HG02759 (cell line): ENCODE results near the gene KRT5.

Source experiments
- ATAC-seq: cut with Tn5 transposase; IDR thresholded peaks from one replicate; pipeline ENCODE4 v1.9.1; 2021; ENCODE audit warnings: mild to moderate bottlenecking, moderate library complexity; ENCODE audit not compliant: unreplicated experiment

Gene KRT5

GRCh38 chr12:52519826-52520662, at the start of gene KRT5:
Gene KRT5 (minus strand): TSS chr12:52520394. CDS start chr12:52520296, 98 bp downstream.
- no peak for ATAC-seq

DNA sequence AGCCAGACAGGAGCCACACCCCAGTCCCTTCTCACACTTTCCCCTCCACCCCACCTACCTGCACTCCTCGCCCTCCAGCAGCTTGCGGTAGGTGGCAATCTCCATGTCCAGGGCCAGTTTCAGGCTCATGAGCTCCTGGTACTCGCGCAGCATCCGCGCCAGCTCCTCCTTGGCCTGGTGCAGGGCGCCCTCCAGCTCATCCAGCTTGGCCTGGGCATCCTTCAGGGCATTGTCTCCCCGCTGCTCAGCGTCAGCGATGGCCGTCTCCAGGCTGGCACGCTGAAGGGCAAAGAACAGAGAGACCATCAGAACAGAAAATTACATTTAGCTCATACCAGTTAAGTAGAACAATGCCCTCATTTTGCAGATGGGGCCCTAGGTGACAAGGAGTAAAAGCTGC, 47.9 kb upstream of the KRT5 start:
- no peak for ATAC-seq

DNA sequence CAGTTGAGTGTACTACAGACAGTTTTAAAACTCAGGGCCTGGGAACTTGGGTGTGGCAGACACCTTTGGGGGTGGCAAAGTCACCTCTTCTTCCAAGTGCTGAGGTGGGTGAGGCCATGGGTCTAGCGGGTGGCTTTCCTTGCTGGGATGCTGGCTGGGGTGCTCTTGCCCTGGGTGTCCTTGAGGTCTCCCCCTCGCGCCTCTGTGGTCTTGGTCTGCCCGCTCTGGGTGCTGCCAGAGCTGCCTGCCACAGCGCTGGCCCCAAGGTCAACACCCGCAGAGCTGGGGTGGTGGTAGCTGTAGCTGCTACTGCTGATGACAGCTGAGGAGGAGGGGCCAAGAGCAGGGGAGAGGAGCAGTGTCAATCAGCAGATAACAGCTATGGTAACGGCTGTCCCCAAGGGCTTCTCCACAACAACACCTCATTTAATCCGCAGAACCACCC, 46.7 kb upstream of the KRT5 start:
- ATAC-seq, result no peak

- ATAC-seq, result no peak
These were observed 44.4 kb upstream of the KRT5 start for GRCh38 chr12:52564582-52564981.

DNA sequence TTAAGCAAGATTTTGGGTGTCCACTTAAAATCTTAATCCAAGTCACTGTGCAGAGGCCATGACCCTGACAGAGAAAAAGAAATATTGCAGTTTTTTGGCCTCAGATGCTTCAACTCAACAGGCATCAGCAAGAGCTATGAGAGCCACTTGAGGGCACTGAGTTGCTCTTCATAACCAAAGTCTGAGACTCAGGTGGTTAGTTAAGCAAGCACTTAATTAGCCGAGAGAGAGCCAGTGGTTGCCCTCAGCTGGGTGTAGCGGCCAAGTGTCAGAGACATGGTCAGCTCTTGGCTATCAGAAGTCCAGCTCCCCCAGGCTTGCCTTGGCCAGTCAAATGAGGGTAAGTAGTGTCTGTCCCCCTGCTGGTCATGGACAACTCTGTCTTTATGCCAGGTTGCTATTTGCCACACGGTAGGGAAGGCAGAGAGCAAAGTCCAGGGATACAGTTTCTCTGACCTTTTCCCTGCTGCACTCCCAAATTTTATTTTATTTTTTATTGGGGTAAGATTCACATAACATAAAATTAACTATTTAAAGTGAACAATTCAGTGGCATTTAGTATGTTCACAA, 41.8 kb upstream of the KRT5 start:
- ATAC-seq, result no peak

- no peak for ATAC-seq
These were observed 39.8 kb upstream of the KRT5 start for GRCh38 chr12:52559979-52560378.

DNA sequence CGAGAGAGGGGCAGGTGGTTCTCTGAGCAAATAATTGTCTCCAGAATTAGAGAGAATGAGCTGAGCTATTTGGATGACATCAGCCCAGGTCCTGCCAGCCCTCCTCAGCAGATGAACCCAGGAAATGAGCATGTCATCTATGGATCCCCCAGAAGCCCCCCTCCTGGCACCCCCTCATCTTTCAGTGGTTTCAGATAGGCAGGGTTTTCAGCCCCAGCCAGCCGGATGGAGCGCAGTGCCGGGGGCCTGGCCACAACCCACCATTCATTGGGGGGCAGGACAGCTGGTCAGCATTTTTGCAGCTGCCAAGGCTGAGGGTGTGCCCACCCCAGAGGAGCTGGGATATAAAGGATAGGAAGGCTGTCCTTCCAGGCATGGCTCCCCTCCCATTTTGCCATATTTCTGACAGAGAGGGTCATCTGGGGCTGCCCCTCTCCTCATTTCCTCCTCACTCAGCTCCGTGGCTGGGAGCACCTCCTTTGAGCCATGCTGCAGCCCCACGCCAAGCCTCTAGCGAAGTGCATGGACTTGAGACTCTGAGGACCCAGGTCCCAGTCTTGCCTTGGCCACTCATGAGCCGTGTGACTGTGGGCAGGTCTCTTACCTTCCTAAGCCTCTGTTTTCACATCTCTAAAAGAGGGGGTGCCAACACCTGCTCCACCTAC, 38.7 kb upstream of the KRT5 start:
- no peak for ATAC-seq

GRCh38 chr12:52557476-52557875, 37.3 kb upstream of the KRT5 start:
- no peak for ATAC-seq

DNA sequence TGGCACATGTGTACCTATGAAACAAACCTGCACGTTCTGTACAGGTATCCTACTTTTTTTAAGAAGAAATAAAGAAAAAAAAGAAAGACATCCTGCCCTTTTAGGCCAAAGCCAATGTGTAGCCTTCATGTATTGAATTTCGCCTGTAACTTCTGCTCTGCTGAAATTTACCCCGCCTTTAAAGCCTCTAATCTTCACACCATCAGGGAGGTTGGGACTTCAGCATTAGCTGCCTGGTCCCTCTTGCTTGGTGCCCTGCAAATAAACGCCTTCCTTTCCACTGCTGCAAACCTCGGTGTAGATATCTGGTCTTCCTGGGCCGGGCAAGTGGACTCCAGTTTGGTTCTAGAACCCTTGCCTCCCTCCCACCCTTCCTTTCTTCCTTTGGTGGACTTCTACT, 35.4 kb upstream of the KRT5 start:
- ATAC-seq, result no peak

DNA sequence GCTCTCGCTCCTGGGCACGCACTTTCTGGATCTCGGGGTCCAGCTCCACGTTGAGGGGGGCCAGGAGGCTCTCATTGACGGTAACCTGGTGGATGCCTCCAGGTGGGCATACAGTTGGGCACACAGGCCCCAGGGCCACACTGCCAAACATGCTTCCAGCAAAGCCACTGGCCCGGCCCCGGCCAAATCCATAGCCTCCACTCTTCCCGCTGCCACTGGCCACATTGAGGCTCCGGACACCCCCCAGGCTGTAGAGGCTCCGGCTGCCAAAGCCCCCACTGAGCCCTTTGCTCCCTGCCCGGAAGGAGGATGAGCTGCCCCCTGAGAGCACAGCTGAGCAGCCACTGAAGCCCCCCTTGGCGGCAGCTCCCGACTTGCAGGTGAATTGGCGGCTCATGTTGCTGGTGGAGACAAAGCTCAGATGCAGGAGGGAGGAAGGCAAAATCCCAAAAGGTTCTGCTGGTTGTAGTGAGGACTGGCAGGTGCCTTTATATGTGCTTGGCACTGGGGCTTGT, 32.5 kb upstream of the KRT5 start, which contains the start of gene KRT71:
Gene KRT71, minus strand, starts transcription at position 465 of the 515 bp plus-strand sequence. Its CDS starts 68 bp downstream, at position 397.
- no peak for ATAC-seq

- ATAC-seq, result no peak
These were observed 31.9 kb upstream of the KRT5 start for GRCh38 chr12:52552055-52552454.

- ATAC-seq, result no peak
These were observed 31.1 kb upstream of the KRT5 start for GRCh38 chr12:52551216-52551865.

DNA sequence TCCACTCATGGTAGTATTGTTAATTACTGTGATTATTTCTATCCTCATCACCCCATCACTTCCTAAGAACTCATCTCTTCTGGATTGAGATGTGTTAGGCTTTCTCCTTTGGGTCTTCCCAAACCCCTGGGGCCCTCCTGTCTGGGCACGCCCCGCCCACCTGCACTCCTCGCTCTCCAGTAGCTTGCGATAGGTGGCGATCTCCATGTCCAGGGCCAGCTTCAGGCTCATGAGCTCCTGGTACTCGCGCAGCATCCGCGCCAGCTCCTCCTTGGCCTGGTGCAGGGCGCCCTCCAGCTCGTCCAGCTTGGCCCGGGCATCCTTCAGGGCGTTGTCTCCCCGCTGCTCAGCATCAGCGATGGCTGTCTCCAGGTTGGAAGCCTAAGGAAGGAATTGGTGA, 25.9 kb upstream of the KRT5 start:
- no peak for ATAC-seq

GRCh38 chr12:52543985-52544883, 24.0 kb upstream of the KRT5 start:
- no peak for ATAC-seq

GRCh38 chr12:52542785-52543318, 22.7 kb upstream of the KRT5 start:
- no peak for ATAC-seq

GRCh38 chr12:52542157-52542556, 22.0 kb upstream of the KRT5 start:
- ATAC-seq, result no peak

DNA sequence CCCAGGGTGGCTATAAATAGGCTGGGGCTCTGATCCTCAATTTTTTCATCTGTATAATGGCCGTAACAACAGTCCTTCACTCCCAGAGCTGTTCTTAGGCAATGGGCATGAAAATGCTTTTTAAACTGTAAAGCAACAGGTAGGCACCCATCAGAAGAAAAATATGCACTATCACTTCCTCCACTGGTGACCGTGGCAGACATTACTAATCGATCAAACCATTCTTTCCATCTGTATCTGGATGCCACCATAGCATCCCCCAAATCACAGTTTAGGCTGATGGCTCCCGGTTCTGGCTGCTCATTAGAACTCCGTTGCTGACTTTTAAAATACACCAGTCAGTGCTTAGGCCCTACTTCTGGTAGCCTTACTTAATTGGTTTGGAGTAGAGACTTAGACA, 21.5 kb upstream of the KRT5 start:
- ATAC-seq, result no peak

GRCh38 chr12:52540531-52540930, 20.3 kb upstream of the KRT5 start:
- ATAC-seq, result no peak

- no peak for ATAC-seq
These were observed 19.6 kb upstream of the KRT5 start for GRCh38 chr12:52539821-52540173.
